Activated T-cell treated with anti-CD3 and anti-CD28 coated beads, Interleukin-2, amount 50 U/mL, for 4 hours (primary cell): ENCODE results near the gene PRKAA2. TPM values are rescaled to one million over a fixed set of nuclear protein-coding genes. Genes with fewer than 3 reads are reported as not detected.

ENCODE experiments used
- ATAC-seq, 2 donors: fragments of 200-7000 bp; cut with Tn5 transposase; one replicate each; pipeline ENCODE4 v1.10.0; 2021
- DNase-seq: peaks from one replicate; pipeline ENCODE4 v3.0.0-alpha.2; 2020
- H3K27me3 Mint-ChIP-seq: one replicate; pipeline ENCODE4 v1.8.0; 2021; ENCODE audit warnings: low read depth, mixed read lengths
- H3K36me3 Mint-ChIP-seq: one replicate; pipeline ENCODE4 v1.8.0; 2022; ENCODE audit warnings: mixed read lengths; ENCODE audit not compliant: insufficient read depth
- H3K4me1 Mint-ChIP-seq: one replicate; pipeline ENCODE4 v1.8.0; 2021; ENCODE audit warnings: low read depth, mixed read lengths
- H3K4me3 Mint-ChIP-seq: one replicate; pipeline ENCODE4 v1.8.0; 2021; ENCODE audit warnings: mild to moderate bottlenecking, moderate library complexity, mixed read lengths
- H3K9me3 Mint-ChIP-seq: one replicate; pipeline ENCODE4 v1.8.0; 2021; ENCODE audit warnings: mixed read lengths
- total RNA-seq, 3 donors: library from RNA; stranded (reverse); gene quantifications; one replicate each; pipeline ENCODE4 v1.2.1, GENCODE V29; 2021

PRKAA2 gene
- total RNA-seq, 3 donors from 2014 or later, result not detected

GRCh38 chr1:56715156-56715555 lies 70.0 kb downstream of the PRKAA2 start:
- peaks cover 6% of the 10 kb centered on the region for H3K27me3 Mint-ChIP-seq
- DNase-seq (no peak), ATAC-seq (no peak)
- H3K9me3 Mint-ChIP-seq, result no peaks in the 10 kb centered on the region
- no peaks in the 10 kb centered on the region for H3K36me3 Mint-ChIP-seq
- H3K4me3 Mint-ChIP-seq, result no peak overlapping the region
- H3K4me1 Mint-ChIP-seq, result no peaks in the 10 kb centered on the region

- ATAC-seq (no peak), DNase-seq (no peak)
- H3K4me1 Mint-ChIP-seq, result no peaks in the 10 kb centered on the region
- peaks cover 4% of the 10 kb centered on the region for H3K27me3 Mint-ChIP-seq
- no peaks in the 10 kb centered on the region for H3K9me3 Mint-ChIP-seq
- no peaks in the 10 kb centered on the region for H3K36me3 Mint-ChIP-seq
- H3K4me3 Mint-ChIP-seq, result no peak overlapping the region
Observed at GRCh38 chr1:56719171-56719570, 74.1 kb downstream of the PRKAA2 start.

- ATAC-seq, result no peak
- H3K36me3 Mint-ChIP-seq, result no peaks in the 10 kb centered on the region
- no peak overlapping the region for H3K4me3 Mint-ChIP-seq
- H3K4me1 Mint-ChIP-seq, result no peaks in the 10 kb centered on the region
- no peaks in the 10 kb centered on the region for H3K9me3 Mint-ChIP-seq
- H3K27me3 Mint-ChIP-seq, result peaks cover 22% of the 10 kb centered on the region
- DNase-seq, result no peak
Observed at GRCh38 chr1:56726706-56727105, 81.6 kb downstream of the PRKAA2 start.

- no peak for ATAC-seq
Observed at GRCh38 chr1:56728964-56729363, 83.8 kb downstream of the PRKAA2 start.

GRCh38 chr1:56745231-56745630 lies 100.1 kb downstream of the PRKAA2 start:
- ATAC-seq, result no peak
- H3K36me3 Mint-ChIP-seq, result no peaks in the 10 kb centered on the region
- no peaks in the 10 kb centered on the region for H3K27me3 Mint-ChIP-seq
- H3K4me3 Mint-ChIP-seq, result no peak overlapping the region
- H3K9me3 Mint-ChIP-seq, result no peaks in the 10 kb centered on the region
- H3K4me1 Mint-ChIP-seq, result no peaks in the 10 kb centered on the region
- no peak for DNase-seq

More at GRCh38 chr1:56728964-56729363, 83.8 kb downstream of the PRKAA2 start:
- no peak overlapping the region for H3K4me3 Mint-ChIP-seq
- H3K27me3 Mint-ChIP-seq, result peaks cover 20% of the 10 kb centered on the region
- H3K36me3 Mint-ChIP-seq, result no peaks in the 10 kb centered on the region
- no peaks in the 10 kb centered on the region for H3K9me3 Mint-ChIP-seq
- DNase-seq, result no peak
- H3K4me1 Mint-ChIP-seq, result no peaks in the 10 kb centered on the region

- Mint-ChIP-seq H3K4me1 (no peaks in the 10 kb centered on the region), H3K4me3 (no peak overlapping the region), H3K36me3 (no peaks in the 10 kb centered on the region), H3K9me3 (no peaks in the 10 kb centered on the region), H3K27me3 (peaks cover 10% of the 10 kb centered on the region)
- ATAC-seq (no peak), DNase-seq (no peak)
Observed at GRCh38 chr1:56754708-56755479, 109.8 kb downstream of the PRKAA2 start.

GRCh38 chr1:56755911-56756310 lies 110.8 kb downstream of the PRKAA2 start:
- H3K9me3 Mint-ChIP-seq, result no peaks in the 10 kb centered on the region
- no peak for ATAC-seq
- H3K36me3 Mint-ChIP-seq, result no peaks in the 10 kb centered on the region
- no peaks in the 10 kb centered on the region for H3K4me1 Mint-ChIP-seq
- H3K27me3 Mint-ChIP-seq, result peaks cover 10% of the 10 kb centered on the region
- no peak overlapping the region for H3K4me3 Mint-ChIP-seq
- no peak for DNase-seq

GRCh38 chr1:56758135-56758534 lies 113.0 kb downstream of the PRKAA2 start:
- ATAC-seq (no peak), DNase-seq (no peak)
- Mint-ChIP-seq H3K4me3 (no peak overlapping the region), H3K27me3 (peaks cover 10% of the 10 kb centered on the region), H3K4me1 (no peaks in the 10 kb centered on the region), H3K9me3 (no peaks in the 10 kb centered on the region), H3K36me3 (no peaks in the 10 kb centered on the region)

- peaks cover 10% of the 10 kb centered on the region for H3K27me3 Mint-ChIP-seq
- no peaks in the 10 kb centered on the region for H3K36me3 Mint-ChIP-seq
- no peak overlapping the region for H3K4me3 Mint-ChIP-seq
- no peaks in the 10 kb centered on the region for H3K9me3 Mint-ChIP-seq
- DNase-seq, result no peak
- no peak for ATAC-seq
- H3K4me1 Mint-ChIP-seq, result no peaks in the 10 kb centered on the region
Observed at GRCh38 chr1:56758794-56759193, 113.7 kb downstream of the PRKAA2 start.

Other genes with a start within 250 kb of the PRKAA2 start
- under 1 TPM; 0.20 to 0.49 (median 0.24) TPM for gene PLPP3, start 65.8 kb upstream of the PRKAA2 start, total RNA-seq
- not detected for gene FYB2, start 174.1 kb downstream of the PRKAA2 start, total RNA-seq
- gene C8A, start 209.5 kb downstream of the PRKAA2 start, total RNA-seq, result not detected